ENCODE measurements around the gene GRK1. TPM values are rescaled to one million over a fixed set of nuclear protein-coding genes. Genes with fewer than 3 reads are reported as not detected.

The GRK1 gene
- total RNA-seq, 1 donor from 2014 or later = not detected

GRCh38 chr13:113748862-113749451 is 81.9 kb downstream of the GRK1 start:
- no peak overlapping the region for H3K4me3 Mint-ChIP-seq (ENCODE audit: unreplicated experiment)
- FAIRE-seq (no peak), DNase-seq (ENCODE audit: low read depth) (no peak)
- no peaks in the 10 kb centered on the region for H3K36me3 ChIP-seq (ENCODE audit: insufficient read depth, low read length)
- no peaks in the 10 kb centered on the region for H3K9me3 Mint-ChIP-seq (ENCODE audit: unreplicated experiment)
- H3K27ac ChIP-seq (ENCODE audit: low read depth, low read length) = no peak overlapping the region
- H3K36me3 Mint-ChIP-seq (ENCODE audit: low read depth, unreplicated experiment) = peaks cover 4% of the 10 kb centered on the region
- peaks cover 6% of the 10 kb centered on the region for H3K27me3 ChIP-seq (ENCODE audit: insufficient read depth, low read length)
- H3K4me1 ChIP-seq (ENCODE audit: insufficient read depth, low read length) = no peaks in the 10 kb centered on the region
- TF ChIP-seq EZH2 (IDR thresholded peaks at IDR 0.05; ENCODE audit: insufficient read depth, low read length) (no peak), CTCF (IDR thresholded peaks at IDR 0.05; ENCODE audit: insufficient read depth, low read depth, low read length) (no peak)
- no peaks in the 10 kb centered on the region for H3K79me2 ChIP-seq (ENCODE audit: insufficient read depth, low read length)
- H3K27ac Mint-ChIP-seq (ENCODE audit: unreplicated experiment) = no peak overlapping the region
- H3K9me3 ChIP-seq (ENCODE audit: insufficient read depth, low read depth, low read length) = peaks cover 9% of the 10 kb centered on the region
- peaks cover 4% of the 10 kb centered on the region for H3K4me1 Mint-ChIP-seq (ENCODE audit: low read depth, unreplicated experiment)
- no peaks in the 10 kb centered on the region for H4K20me1 ChIP-seq (ENCODE audit: insufficient read depth, low read length)
- peaks cover 36% of the 10 kb centered on the region for H3K27me3 Mint-ChIP-seq (ENCODE audit: low read depth, unreplicated experiment)
- H2AFZ ChIP-seq (ENCODE audit: low read depth, low read length) = no peak overlapping the region
- H3K9ac ChIP-seq (ENCODE audit: low read length) = no peak overlapping the region
- no peak overlapping the region for H3K4me2 ChIP-seq (ENCODE audit: low read length)
- no peak overlapping the region for H3K4me3 ChIP-seq (ENCODE audit: insufficient read depth, low read depth, low read length)

GRCh38 chr13:113749507-113749906 is 82.5 kb downstream of the GRK1 start:
- DNase-seq (ENCODE audit: low read depth) (no peak), FAIRE-seq (no peak)
- TF ChIP-seq EZH2 (IDR thresholded peaks at IDR 0.05; ENCODE audit: insufficient read depth, low read length) (no peak), CTCF (IDR thresholded peaks at IDR 0.05; ENCODE audit: insufficient read depth, low read depth, low read length) (no peak)
- Mint-ChIP-seq H3K27ac (ENCODE audit: unreplicated experiment) (no peak overlapping the region), H3K36me3 (ENCODE audit: low read depth, unreplicated experiment) (peaks cover 4% of the 10 kb centered on the region), H3K4me1 (ENCODE audit: low read depth, unreplicated experiment) (peaks cover 4% of the 10 kb centered on the region), H3K4me3 (ENCODE audit: unreplicated experiment) (no peak overlapping the region), H3K27me3 (ENCODE audit: low read depth, unreplicated experiment) (peaks cover 40% of the 10 kb centered on the region), H3K9me3 (ENCODE audit: unreplicated experiment) (no peaks in the 10 kb centered on the region)
- Histone ChIP-seq H2AFZ (ENCODE audit: low read depth, low read length) (no peak overlapping the region), H3K4me1 (ENCODE audit: insufficient read depth, low read length) (no peaks in the 10 kb centered on the region), H3K9ac (ENCODE audit: low read length) (no peak overlapping the region), H4K20me1 (ENCODE audit: insufficient read depth, low read length) (no peaks in the 10 kb centered on the region), H3K4me3 (ENCODE audit: insufficient read depth, low read depth, low read length) (no peak overlapping the region), H3K36me3 (ENCODE audit: insufficient read depth, low read length) (no peaks in the 10 kb centered on the region), H3K9me3 (ENCODE audit: insufficient read depth, low read depth, low read length) (peaks cover 9% of the 10 kb centered on the region), H3K4me2 (ENCODE audit: low read length) (no peak overlapping the region), H3K27ac (ENCODE audit: low read depth, low read length) (no peak overlapping the region), H3K27me3 (ENCODE audit: insufficient read depth, low read length) (peaks cover 8% of the 10 kb centered on the region), H3K79me2 (ENCODE audit: insufficient read depth, low read length) (no peaks in the 10 kb centered on the region)

GRCh38 chr13:113749967-113750366 is 82.9 kb downstream of the GRK1 start:
- H3K27ac Mint-ChIP-seq (ENCODE audit: unreplicated experiment) = no peak overlapping the region
- no peak overlapping the region for H3K4me3 ChIP-seq (ENCODE audit: insufficient read depth, low read depth, low read length)
- peaks cover 40% of the 10 kb centered on the region for H3K27me3 Mint-ChIP-seq (ENCODE audit: low read depth, unreplicated experiment)
- H3K27ac ChIP-seq (ENCODE audit: low read depth, low read length) = no peak overlapping the region
- no peak overlapping the region for H3K4me3 Mint-ChIP-seq (ENCODE audit: unreplicated experiment)
- no peaks in the 10 kb centered on the region for H3K9me3 Mint-ChIP-seq (ENCODE audit: unreplicated experiment)
- DNase-seq (ENCODE audit: low read depth) = no peak
- H3K4me1 Mint-ChIP-seq (ENCODE audit: low read depth, unreplicated experiment) = peaks cover under 1% of the 10 kb centered on the region
- no peak overlapping the region for H3K4me2 ChIP-seq (ENCODE audit: low read length)
- no peak for FAIRE-seq
- no peak for TF ChIP-seq CTCF (IDR thresholded peaks at IDR 0.05; ENCODE audit: insufficient read depth, low read depth, low read length)
- no peak for TF ChIP-seq EZH2 (IDR thresholded peaks at IDR 0.05; ENCODE audit: insufficient read depth, low read length)
- no peaks in the 10 kb centered on the region for H4K20me1 ChIP-seq (ENCODE audit: insufficient read depth, low read length)
- no peak overlapping the region for H2AFZ ChIP-seq (ENCODE audit: low read depth, low read length)
- H3K4me1 ChIP-seq (ENCODE audit: insufficient read depth, low read length) = no peaks in the 10 kb centered on the region
- H3K36me3 ChIP-seq (ENCODE audit: insufficient read depth, low read length) = no peaks in the 10 kb centered on the region
- H3K27me3 ChIP-seq (ENCODE audit: insufficient read depth, low read length) = peaks cover 9% of the 10 kb centered on the region
- no peak overlapping the region for H3K9ac ChIP-seq (ENCODE audit: low read length)
- peaks cover 9% of the 10 kb centered on the region for H3K9me3 ChIP-seq (ENCODE audit: insufficient read depth, low read depth, low read length)
- H3K36me3 Mint-ChIP-seq (ENCODE audit: low read depth, unreplicated experiment) = peaks cover 1% of the 10 kb centered on the region
- no peaks in the 10 kb centered on the region for H3K79me2 ChIP-seq (ENCODE audit: insufficient read depth, low read length)
